GM08714 (cell line): ENCODE measurements around the gene EPHA4.

Source experiments
- H3K4me3 ChIP-seq: fragments of 200-500 bp; sonication (Bioruptor generic); 2 replicates; pipeline ENCODE4 v1.5.1; 2014; ENCODE audit warnings: mild to moderate bottlenecking, low read length, inconsistent platforms
- ZNF274 ChIP-seq: IDR thresholded peaks from 2 replicates; pipeline ENCODE4 v1.6.1; 2012; ENCODE audit warnings: mild to moderate bottlenecking, low read depth, low read length

Gene EPHA4

DNA sequence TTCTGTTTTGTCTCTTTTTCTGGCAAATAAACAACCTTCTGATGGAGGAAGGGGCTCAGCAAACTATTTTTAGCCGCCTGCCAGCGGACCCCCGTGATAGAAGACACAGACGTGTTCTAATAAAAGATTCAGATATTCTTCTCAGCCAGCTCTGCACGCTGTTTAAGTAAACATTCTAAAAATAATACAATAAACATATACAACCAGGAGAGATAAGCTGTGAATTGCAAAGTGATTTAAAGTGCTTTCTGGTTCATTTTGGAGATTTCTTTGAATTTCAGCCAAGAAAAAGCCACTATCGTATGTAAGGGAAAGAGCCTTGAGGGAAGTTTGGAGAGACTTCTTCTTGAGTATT, 201.3 kb downstream of the EPHA4 start:
- no peak overlapping the region for H3K4me3 ChIP-seq
- TF ChIP-seq ZNF274: no peak

DNA sequence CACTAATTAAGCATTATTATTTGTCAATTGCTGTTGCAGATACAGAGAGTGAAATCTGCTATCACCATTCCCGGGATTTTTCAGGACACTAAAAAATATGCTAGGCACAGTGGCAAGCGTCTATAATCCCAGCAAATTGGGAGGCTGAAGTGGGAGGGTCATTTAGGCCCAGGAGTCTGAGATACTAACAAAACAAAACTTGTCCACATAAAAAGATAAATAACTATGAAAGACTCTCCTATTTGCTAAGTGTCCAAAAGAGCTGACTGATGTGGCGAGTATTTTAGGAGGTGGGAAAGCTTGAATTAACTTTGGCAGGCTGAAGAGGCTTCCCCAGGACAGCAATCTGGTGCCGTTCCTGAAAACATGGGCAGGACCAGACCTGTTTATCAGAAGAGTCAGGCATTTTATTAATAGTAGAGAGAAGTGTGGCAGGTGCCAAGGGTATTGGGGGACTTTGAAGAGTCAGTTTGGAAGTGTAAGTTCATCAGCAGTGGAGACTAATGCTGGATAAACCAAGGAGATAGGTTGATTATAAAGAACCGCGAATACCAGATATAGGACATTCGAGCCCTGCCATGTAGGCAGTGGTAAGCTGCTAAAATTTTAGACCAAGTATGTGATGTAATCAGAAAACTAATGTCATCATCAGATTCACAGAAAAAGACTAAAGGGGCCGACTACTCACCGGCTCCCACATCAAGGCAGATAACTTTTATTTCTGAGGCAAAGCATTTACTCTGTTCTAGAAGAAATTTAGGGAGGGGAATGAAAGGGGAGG, 201.8 kb downstream of the EPHA4 start:
- no peak for TF ChIP-seq ZNF274
- H3K4me3 ChIP-seq: no peak overlapping the region
